ENCODE measurements around the gene CFAP54.

Gene CFAP54

DNA sequence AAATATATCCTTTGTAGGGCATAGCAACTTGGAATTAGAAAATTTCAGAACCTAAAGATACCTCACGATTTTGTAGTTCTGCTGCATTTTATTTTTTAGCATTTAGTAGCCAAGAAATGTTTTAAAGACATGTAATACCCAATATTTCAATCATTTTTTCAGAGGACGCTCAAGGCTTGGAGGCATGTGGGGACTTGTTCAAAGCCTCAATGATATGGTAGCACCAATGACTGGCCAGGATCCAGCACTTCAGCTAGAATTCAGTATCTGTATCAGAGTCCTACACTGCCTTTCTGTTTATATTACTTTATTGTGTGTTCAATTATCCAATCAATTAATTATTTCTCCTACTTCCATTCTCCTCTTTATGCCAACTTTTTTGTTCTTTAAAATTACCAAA, 262.8 kb downstream of the CFAP54 start:
- DNase-seq, result no peak

DNA sequence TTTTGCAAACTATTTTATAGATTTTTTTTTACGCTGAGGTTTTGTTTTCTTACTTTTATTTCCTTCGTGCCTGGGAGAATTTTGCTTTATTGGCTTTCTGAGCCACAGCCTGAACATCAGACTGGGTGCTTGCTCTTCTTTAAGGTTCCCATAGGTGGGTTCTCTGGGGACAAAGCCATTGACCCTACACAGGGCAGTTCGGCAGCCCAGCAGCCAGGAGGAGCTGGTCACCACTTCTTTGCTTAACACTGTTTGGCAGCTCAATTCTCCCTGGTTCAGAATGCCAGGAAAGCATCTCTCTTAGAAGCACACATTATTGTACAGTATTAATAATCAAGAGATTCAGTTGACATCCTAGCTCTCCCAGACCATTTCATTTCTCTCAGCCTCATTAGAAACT, 276.9 kb downstream of the CFAP54 start:
- DNase-seq, result peak; percentile 11

DNA sequence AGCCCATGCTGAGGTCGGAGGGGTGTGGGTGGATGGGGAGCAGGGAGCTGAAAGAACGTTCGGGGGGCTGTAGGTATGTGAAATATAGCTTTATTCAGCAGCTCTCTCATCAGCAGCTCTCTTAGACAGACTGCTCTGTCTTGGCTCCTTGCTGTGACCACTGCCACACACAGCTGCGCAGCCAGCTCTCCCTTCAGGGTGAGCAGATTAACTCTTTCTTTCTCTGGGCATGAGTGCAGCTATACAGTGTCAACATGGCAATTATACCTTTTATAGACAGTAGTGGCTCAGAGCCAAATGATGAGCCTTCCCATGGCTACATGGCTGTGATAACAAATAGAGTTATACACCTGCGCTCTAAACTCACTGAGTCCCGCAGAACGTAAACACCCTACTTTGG, 280.0 kb downstream of the CFAP54 start:
- no peak for DNase-seq

DNA sequence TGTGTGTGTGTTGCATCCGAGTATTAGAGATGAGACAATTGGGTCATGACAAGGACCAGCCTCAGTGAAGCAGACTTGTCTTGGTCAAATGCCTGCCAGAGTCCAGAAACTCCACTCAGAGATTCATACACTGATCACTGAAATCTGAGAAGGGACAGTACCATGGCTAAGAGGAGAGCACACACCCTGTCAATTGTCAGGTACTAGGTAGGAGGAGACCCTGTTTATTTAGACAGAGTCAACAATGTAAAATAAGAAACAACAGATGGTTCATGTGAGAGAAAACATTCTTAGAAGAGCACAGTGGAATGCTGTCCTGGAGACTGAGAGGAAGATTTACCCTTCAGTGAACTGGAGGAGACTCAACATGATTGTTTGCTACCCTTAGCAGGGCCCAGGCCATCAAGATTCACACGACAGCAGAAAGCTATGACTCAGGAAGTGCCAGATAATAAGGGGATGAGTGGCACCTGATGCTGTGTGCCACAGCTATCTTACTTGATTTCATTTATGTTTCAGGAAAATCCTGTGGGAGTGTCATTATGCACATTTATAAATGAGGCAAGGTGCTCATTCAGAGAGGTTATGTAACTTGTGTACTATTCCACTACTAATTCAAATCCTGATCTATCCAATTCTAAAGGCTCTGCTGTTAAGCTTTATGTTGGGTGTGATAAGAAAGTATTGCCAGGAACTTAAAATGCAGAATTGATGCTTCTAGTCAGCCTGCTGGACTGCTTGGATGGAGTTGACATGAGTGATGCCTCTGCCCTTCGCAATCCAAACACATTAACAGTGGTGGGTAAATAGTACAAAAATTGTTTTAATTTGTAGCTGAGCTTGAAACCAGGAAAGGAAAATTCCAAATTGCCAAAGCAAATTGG, 281.1 kb downstream of the CFAP54 start:
- DNase-seq, result no peak

DNA sequence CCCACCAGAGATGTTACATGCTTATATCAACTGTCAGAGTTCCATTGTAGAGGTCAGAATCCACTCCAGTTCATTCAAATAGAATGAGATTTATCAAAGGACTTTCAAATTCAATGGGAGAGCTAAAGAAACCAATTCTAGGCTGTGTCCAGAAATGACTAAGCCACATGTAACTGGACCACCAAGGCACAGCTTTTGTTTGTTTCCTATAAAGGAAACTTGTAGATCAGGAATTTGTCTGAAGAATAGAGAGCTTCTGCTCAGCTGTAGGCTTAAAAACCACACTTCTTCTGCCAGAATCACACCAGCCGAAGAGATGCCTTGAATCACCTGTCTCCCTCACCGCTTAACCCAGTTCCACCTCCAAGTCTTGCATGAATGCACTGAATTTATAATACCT, 283.7 kb downstream of the CFAP54 start:
- DNase-seq, result no peak

DNA sequence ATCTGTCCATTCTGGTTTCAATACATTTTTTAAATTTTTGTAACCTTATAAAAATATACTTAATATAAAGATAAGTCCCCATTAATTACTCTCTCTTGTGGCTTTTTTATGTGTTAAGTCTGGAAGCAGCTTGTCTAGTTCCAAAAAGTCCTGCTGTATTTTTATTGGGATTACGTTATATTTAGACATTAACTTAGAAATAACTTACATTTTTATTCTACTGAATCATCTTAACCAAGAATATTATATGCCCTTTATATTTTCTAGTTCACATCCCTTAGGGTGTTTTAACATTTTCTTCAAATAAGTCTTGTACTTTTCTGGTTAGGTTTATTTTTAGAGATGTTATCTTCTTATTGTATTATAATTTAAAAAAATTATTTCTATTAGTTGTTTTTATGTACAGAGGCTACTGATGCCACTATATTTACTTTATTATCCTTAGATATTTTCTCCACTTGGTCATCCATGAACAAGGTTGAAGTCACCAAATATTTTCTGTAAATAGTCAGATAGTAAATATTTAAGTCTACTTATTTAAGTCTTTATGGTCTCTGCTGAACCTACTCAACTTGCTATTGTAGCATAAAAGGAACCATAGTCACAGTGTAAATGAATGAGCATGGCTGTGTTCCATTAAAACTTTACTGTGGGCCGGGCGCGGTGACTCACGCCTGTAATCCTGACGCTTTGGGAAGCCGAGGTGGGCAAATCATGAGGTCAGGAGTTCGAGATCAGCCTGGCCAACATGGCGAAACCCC, 285.3 kb downstream of the CFAP54 start:
- DNase-seq, result peak; percentile 36

DNA sequence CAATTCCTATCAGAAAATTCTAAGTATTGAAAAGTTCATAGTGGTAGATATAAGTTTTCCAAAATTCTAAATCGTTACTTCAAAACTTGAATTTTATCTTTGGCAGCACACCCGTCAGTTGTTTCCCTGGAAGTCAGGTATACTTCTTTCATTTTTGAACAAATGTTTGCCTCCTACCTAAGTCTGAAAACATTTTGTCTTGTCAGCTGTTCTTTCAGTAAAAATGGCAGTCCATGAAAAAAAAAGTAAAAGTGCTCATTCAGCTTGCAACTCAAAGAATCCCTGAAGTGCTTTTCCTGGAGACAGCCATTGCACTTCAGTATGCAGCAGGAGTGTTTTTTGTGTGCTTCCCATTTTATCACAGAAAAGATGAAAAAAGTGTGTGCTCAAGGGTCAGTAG, 287.5 kb downstream of the CFAP54 start:
- no peak for DNase-seq

DNA sequence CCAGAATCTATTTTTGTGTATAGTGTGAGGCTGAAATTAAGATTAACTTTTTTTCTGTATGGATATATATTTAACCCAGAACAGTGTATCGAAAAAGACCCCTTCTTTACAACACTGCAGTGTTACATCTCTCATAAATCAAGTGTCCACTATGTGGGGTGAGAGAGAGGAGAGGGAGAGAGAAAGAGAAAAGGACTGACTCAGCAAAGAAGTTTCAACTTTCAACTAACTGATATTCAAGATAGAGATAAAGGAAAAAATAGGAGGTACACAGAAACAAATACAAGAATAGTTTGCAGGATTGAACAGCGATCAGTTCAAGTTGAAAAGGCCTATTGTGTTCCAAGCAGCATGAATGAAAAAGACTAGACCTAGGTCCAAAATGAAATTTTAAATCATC, 291.0 kb downstream of the CFAP54 start:
- no peak for DNase-seq

DNA sequence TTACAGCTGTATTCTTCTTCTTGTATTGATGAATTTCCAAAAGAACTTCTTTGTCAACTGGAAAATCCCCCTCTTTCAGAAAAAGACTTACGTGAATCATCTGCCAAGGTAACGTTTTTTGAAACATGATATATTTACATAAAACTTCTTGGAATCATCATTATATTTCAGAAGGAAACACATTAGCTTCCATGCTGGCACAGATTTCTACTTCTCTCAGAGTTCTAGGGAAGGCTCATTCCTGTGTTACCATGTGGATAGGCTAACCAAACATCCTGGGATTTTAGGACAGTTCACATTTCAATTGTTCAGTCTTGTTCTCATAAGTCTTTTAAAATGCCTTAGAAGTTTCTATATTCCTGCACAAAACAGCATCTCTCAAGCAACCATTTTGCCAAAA, 297.4 kb downstream of the CFAP54 start:
- no peak for DNase-seq

DNA sequence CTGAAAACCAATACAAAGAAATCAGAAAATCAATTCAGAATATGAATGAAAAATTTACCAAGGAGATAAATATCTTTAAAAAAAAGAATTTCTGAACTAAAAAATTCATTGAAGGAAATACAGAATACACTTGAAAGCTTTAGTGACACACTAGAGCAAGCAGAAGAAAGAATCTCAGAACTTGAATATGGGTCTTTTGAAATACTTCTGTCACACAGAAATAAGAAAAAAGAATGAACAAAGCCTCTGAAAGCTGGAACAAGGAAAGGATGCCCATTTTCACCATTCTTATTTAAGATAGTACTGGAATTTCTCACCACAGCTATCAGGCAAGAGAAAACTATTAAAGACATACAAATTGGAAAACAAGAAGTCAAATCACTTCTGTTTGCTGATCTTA, 314.6 kb downstream of the CFAP54 start:
- no peak for DNase-seq

DNA sequence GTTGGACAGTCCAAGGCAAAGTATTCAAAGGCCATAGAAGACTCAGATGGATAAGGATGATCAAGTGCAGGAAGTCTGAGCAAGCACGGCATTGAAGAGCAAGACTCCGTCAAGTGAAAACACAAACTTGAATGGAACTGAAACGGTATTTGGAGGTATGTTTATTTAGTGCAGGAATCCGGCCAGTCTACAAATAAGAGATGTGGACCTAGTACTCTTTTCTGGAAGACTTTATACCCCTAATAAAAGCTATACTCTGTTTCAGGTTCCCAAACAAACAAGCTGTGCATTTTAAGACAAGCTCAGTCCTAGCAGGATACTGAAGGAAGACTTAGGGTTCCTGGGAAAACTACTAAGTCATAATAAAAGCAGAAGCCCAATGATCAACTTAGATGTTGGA, 316.9 kb downstream of the CFAP54 start:
- no peak for DNase-seq

DNA sequence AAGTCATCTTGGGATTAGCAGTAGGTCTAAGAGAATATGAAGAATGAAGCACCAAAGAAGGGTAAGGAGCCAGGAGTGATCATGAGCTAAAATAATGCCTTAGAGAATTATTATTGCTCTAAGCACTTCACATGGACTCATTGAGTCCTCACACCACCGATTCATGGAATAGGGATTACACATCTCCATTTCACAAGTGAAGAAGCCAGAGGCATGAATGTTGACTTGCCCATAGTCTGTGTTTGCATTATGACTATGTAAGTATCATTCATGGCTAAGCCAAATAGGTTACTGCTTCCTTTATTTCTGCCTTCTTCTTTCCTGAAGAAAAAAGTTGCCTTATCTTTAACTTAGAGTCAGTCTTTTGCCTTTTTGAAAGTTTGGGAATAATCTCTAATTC, 318.4 kb downstream of the CFAP54 start:
- DNase-seq, result no peak

DNA sequence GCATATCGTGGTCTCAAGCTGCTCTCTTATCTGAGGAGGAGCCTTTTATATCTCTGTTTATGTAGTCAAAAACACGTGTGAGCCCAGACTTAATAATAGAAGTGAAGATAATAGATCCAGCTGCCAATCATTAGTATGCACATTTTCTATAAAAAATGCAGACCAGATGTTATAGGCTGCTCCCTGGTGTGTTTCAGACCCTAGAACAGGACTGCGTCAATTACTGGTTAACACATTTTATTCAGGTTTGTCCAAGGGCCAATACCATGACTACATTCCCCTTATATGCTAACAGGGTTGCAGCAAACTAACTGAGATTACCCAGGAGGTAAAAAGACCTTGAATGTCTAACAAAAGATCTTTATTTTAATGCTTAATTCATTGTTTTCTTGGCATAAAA, 319.2 kb downstream of the CFAP54 start:
- DNase-seq, result peak; percentile 2

DNA sequence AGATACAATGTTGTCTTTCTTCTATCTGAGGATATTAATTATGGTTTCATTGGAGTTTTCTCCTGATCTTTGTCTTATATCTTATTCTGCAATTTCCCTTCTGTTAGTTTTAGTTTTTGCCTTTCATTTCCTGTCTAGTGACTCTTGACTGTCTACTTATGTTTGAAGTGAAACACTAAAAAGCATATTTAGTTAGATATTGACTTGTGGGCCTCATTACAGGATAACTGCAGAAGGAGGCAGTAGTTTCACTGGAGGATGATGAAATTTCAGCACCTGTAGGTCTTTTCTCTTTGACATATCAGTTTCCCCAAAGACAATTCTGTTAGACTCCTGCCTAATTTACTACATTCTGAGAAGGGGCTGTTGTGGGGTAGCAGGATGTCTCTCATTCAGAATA, 320.1 kb downstream of the CFAP54 start:
- DNase-seq, result no peak

DNA sequence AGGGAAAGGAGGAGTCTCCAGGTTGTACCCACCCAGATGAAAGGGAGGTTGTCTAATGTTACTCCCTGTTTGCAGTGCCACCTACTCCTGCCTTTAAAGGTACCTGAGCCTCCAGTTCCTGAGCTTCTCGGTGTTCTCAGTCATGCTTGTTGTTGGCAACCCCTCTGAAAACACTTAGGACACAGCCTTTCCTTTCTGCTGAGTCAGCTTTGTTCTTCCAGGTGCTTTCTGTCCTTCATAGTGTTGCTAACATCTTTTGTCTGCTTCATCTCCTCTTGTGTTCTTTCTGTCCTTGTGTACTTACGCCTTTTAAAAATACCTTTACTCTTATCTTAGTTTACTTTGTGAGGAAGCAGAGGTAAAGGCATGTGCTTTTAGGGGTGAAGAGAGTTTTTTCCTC, 320.7 kb downstream of the CFAP54 start:
- DNase-seq, result no peak

DNA sequence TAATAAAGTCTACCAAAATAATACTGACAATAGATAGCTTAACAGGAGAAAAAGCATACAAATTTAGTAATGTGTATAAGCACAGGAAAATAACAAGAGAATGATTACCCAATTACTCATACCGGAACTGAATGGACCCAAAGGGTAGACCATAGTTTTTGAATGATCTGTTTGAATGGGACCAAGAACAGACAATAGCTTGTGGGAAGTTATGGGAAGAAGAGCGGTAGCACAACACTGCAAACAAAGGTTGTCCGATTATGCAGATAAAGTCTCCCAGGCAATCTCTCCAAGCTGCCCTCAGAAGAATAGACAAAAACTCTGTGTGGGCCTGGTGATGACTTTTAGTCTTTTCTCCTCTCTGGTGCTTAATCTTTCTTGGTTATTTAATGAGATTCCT, 321.1 kb downstream of the CFAP54 start:
- no peak for DNase-seq

DNA sequence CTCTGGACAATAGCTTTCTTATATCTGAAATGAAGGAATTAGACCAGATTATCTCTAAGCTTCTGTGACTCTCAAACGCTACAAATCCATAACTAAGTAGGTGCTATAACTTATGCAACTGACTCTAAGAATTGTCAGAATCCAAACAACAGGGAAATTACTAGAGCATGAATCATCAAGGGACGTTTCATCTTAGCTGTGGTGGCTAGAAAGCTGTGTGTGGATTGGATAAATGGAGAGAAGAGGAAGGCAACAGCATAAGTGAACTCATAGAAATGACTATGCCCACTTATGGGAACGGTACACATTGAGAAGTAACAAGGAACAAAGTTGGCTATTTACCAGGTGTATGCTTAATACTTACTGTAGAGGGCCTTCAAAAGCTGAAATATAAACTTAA, 321.7 kb downstream of the CFAP54 start:
- peak; percentile 87 for DNase-seq

DNA sequence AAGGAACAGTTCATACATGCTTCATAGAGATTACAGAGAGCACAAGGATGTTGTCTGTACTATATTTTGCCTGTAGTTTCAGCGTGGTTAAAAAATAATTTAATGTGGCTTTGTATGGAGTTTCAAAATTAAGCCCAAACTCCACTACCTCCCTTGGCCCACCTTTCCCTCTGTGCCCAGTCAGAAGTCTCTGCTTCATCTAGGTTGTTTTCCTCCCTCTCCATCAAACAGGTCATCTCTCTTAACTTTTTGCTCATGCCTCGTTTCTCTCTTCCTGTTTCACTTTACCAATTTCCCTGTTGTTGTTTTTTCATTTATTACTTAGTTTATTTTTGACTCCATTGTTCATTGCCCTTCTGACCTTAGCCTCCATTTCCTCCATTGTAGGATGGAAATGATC, 322.8 kb downstream of the CFAP54 start:
- no peak for DNase-seq

DNA sequence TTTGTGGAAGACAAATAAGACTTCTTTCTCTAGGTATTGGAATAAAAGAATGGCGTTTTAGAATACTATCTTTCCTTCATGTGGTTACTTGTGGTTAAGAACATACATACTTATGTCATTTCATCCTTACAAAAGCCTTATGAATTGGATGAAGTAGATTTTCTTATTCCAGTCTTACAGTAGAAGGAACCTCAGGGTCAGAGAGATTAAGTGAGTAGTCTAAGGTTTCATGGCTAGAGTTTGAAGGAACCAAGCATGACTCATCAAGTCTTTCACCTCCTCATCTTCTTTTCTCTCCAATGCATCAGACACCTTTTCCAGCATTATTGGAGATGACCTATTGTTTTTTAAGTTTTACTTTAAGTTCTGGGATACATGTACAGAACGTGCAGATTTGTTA, 324.8 kb downstream of the CFAP54 start:
- peak; percentile 42 for DNase-seq

DNA sequence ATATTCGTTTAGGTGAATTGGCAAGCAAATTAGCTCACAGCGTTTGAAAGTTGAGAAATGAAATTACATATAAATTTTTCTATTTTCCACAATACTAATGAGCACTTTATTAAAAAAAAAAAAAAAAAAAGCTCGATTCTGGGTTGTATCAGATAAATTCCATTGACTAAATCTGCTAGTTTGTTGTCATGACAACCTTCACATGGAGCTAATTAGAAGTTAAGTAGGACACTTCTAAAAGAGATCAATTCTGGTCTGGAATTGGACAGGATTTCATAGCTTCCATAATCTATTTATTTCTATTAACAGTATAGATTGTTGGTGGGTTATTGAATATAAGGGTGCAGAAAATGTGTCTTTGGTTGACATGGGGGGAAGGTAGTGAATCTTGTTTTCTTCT, 332.2 kb downstream of the CFAP54 start:
- no peak for DNase-seq

DNA sequence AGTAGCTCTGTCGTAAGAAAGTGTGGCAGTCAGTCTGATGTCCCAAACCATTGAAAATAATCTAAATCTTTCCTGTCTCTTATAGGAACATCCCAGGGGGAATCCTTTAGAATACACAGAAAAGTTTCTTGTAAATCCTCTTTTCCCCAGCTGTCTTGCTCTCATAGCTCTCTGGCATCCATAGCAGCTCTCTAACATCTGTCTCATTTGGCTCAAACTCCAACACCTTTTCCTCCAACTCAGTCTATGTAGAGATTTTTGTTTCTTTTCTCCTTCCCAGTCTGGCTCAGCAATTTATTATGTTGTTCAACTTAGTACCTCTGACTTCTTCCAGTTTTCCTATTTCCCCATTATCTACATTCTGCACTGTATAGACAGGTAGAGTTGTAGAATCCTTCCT, 333.3 kb downstream of the CFAP54 start:
- DNase-seq, result no peak

DNA sequence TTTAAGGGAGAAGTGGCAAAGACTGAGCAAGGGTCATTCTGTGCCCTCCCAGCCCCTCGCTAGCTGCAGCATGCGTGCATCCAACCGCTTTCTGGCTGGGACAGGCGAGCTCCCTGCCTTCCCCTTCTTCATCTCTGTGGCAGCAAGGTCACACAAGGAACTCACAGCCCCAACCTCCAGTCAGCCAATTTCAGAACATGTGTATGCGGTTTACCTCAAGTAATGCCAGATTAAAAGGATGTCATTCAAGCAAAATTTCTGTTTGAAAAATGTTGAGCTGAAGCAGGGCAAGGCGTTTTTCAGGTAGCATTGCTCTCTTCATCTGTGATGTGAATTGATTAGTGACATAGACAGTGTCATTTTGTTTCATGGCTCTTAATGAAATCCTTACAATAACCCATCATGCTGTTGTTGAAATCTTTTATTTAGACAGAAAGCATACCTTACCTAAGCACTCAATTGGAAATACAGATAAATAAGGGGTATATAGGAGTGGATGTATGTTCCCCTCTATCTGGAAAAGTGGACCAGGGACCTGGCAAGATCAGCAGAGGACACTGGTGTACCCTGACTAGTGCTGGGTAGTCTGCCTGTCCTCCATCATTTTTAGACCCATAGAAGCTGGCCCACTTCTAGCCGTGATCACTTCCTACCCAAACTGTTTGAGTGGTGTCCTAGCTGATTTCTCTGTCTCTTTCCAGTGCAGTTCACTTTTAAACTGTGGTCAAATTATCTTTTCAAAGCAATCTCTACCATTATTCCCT, 334.9 kb downstream of the CFAP54 start:
- no peak for DNase-seq

DNA sequence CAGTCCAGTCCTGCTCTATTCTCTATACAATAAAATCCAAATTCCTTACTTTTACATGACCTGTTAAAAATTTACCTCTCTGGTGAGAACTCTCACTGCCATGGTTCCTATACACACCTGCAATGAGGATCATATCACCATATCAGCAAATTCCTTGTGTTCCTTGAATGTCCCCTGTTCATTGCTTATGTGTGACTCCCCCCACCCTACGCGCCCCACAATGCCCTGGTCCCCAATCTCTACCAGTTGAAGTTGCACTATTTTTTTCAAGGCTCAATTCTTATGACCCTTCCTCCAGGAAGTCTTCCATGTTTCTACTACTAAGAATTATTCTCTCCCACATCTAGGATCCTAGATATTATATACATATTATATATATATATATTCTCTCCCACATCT, 335.5 kb downstream of the CFAP54 start:
- no peak for DNase-seq
